ENCODE data around the gene SAFB2.

- TF ChIP-seq CTCF (IDR thresholded peaks at IDR 0.05; ENCODE audit: low read depth, low read length, poor library complexity, severe bottlenecking) (no peak), EZH2phosphoT487 (IDR thresholded peaks at IDR 0.05; ENCODE audit: borderline replicate concordance, low read length) (no peak)
These were observed 55.1 kb downstream of the SAFB2 start, which contains the start of gene TINCR for GRCh38 chr19:5567360-5567969.
